Transverse colon (tissue), 4 donors: ENCODE data around the gene BCL2L1. TPM values are rescaled to one million over a fixed set of nuclear protein-coding genes. Genes with fewer than 3 reads are reported as not detected.

Experiments
- DNase-seq: peaks from one replicate; pipeline ENCODE4 v3.0.0-alpha.2; 2019
- H3K27ac ChIP-seq, 4 donors: fragments of 200-600 bp; sonication (generic); 2 replicates each; pipeline ENCODE4 v1.5.1; 2016 to 2018; ENCODE audit warnings: inconsistent platforms in 4 of 4
- H3K27me3 ChIP-seq: fragments of 200-600 bp; sonication (generic); 2 replicates; pipeline ENCODE4 v1.5.1; 2017; ENCODE audit warnings: inconsistent platforms
- H3K36me3 ChIP-seq, 4 donors: fragments of 200-600 bp; sonication (generic); 2 replicates each; pipeline ENCODE4 v1.5.1; 2017 to 2019; ENCODE audit warnings: inconsistent platforms in 4 of 4
- H3K4me1 ChIP-seq, 4 donors: fragments of 200-600 bp; sonication (generic); 2 replicates each; pipeline ENCODE4 v1.5.1; 2017 to 2020; ENCODE audit warnings: inconsistent platforms in 4 of 4
- H3K4me3 ChIP-seq, 4 donors: fragments of 200-600 bp; sonication (generic); 1 replicate in 1 of 4; 2 replicates in 3 of 4; pipeline versions ENCODE4 v1.5.1 to v1.6.1; 2017 to 2019; ENCODE audit warnings: inconsistent platforms in 4 of 4
- H3K9me3 ChIP-seq, 2 donors: fragments of 200-600 bp; sonication (generic); 2 replicates each; pipeline ENCODE4 v1.5.1; 2017 to 2019; ENCODE audit warnings: inconsistent platforms in 2 of 2
- CTCF ChIP-seq, 5 experiments: fragments of 200-600 bp in 3 of 5; fragments of 450-650 bp in 2 of 5; sonication (generic) in 3 of 5; IDR thresholded peaks; 1 replicate in 2 of 5; 2 replicates in 3 of 5; pipeline ENCODE4 v1.5.1; 2016 to 2017; ENCODE audit warnings: antibody characterized with exemption in 5 of 5, inconsistent platforms in 3 of 5, mild to moderate bottlenecking in 2 of 5, moderate library complexity in 1 of 5
- EP300 ChIP-seq: sonication (generic); formaldehyde crosslinking; IDR thresholded peaks from one replicate; pipeline ENCODE4 v1.6.1; 2017; ENCODE audit warnings: antibody characterized with exemption, low read depth
- POLR2A ChIP-seq: fragments of 450-650 bp; IDR thresholded peaks from one replicate; pipeline ENCODE4 v1.6.1; 2016; ENCODE audit warnings: antibody characterized with exemption, mild to moderate bottlenecking, moderate library complexity
- POLR2AphosphoS5 ChIP-seq, 3 donors: sonication (generic); formaldehyde crosslinking; IDR thresholded peaks; one replicate each; pipeline ENCODE4 v1.6.1; 2016; ENCODE audit warnings: antibody characterized with exemption in 3 of 3
- WGBS, 2 donors: methylation state at CpG; one replicate each; pipeline ENCODE4 v1.1.5; 2018; ENCODE audit warnings: low coverage in 1 of 2; 5-methylcytosine and 5-hydroxymethylcytosine counted together
- in situ Hi-C, 4 donors: fragments of 200-750 bp; cut with MboI; loops; one replicate each; pipeline versions ENCODE4 v1.15.0 to v1.15.1; 2017; ENCODE audit warnings: low sequenced_read_pairs in 3 of 4, low pct_ligation_motif_present in 1 of 4, low pct_unique_long_range_greater_than_20kb in 1 of 4
- intact Hi-C: fragments of 100-400 bp; cut with DNase I; formaldehyde crosslinking; loops from one replicate; pipeline ENCODE4 v1.15.1; 2023; ENCODE audit warnings: low total_unique reads
- total RNA-seq, 4 donors: library from RNA; depleted of rRNA; stranded (reverse); fragments of >200 nt; gene quantifications; one replicate each; pipeline ENCODE4 v1.1.0, GENCODE V29; 2016

The BCL2L1 gene
- total RNA-seq, 4 donors from 2014 or later, result 98.6 to 151 (median 107) TPM

DNA sequence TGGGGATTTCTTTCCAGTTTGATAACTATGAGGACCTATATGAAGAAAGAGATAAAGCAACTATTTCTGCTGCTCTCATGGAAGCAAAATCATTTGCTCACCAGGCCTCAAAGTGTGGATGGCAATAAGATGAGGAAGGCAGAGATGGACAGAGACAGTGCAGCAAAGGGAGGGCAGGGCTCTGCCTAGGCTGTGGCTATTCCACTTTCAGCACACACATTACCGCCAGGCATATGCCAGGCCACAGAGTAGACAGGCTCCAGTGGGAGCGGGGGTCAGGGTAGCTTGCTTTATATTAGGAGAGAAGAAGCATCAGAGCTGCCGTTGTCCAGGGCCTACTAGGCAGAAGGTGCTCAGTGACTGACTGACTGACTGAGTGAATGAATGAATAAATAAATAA is 40.9 kb downstream of the BCL2L1 start:
- WGBS, 2 donors, result 93% methylated on average over 3 of the region's 3 CpGs; no CpG with 5 or more reads in 1 of the 2 donors
- in situ Hi-C loops, result no loop called here
- TF ChIP-seq POLR2AphosphoS5 (IDR thresholded peaks at IDR 0.05), result no peak
- TF ChIP-seq POLR2A, result no peak
- no peak for TF ChIP-seq CTCF (IDR thresholded peaks at IDR 0.05)
- TF ChIP-seq EP300, result no peak
- no peaks in the 10 kb centered on the region for H3K36me3 ChIP-seq
- no peaks in the 10 kb centered on the region for H3K9me3 ChIP-seq
- peaks cover 6 to 31% (median 16%) of the 10 kb centered on the region in 4 donors for H3K4me1 ChIP-seq
- H3K27me3 ChIP-seq, result no peaks in the 10 kb centered on the region
- no peak for DNase-seq
- intact Hi-C loops, result no loop called here
- H3K4me3 ChIP-seq, result no peak overlapping the region
- H3K27ac ChIP-seq, result no peak overlapping the region

GRCh38 chr20:31681128-31681727 is 41.4 kb downstream of the BCL2L1 start:
- in situ Hi-C loops (no loop called here), intact Hi-C loops (no loop called here)
- no peak for TF ChIP-seq POLR2A
- no peak for TF ChIP-seq CTCF (IDR thresholded peaks at IDR 0.05)
- TF ChIP-seq EP300, result no peak
- TF ChIP-seq POLR2AphosphoS5 (IDR thresholded peaks at IDR 0.05), result no peak
- Histone ChIP-seq H3K27me3 (no peaks in the 10 kb centered on the region), H3K9me3 (no peaks in the 10 kb centered on the region), H3K4me1 (peaks cover 7 to 30% (median 12%) of the 10 kb centered on the region in 4 donors), H3K36me3 (no peaks in the 10 kb centered on the region), H3K4me3 (no peak overlapping the region), H3K27ac (no peak overlapping the region)
- WGBS, 2 donors, result 92% methylated on average over 7 of the region's 7 CpGs; no CpG with 5 or more reads in 1 of the 2 donors
- DNase-seq, result no peak

DNA sequence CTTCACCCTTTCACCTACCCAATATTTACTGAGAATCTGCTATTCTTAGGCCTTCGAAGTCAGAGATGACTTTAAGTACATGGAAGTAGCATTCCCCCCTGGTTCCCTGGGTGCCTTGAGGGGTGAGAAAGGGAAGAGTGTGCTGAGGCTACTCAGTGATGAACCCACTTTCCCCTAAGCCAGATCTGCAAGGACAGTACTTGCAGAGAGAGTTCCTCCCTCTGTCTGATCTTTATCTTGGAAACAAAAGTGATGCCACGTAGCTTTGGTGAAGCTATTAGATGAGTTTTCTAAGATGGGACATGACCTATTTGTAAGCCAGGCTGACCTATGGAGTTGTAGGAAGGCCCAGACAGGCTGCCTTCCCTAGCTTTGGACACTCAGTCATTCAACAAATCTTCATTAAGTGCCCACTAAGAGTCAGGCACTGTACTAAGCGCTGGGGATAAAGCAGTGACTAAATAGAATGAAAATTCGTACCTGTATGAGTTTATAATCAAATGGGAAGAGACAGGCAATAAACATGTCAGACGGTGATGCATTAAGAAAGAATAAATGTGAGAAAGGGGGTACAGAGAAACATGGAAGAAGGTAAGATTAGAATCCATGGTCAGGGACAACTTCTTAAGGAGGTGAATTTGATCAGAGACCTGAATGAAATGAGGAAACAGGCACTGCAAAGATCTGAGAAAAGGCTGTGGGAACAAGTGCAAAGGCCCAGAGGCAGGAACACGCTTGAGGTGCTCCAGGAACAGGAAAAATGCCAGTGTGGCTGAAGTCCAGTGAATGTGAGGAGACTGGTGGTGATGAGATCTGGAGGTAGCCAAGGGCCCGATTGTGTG is 42.2 kb downstream of the BCL2L1 start:
- Histone ChIP-seq H3K36me3 (no peaks in the 10 kb centered on the region), H3K9me3 (no peaks in the 10 kb centered on the region), H3K4me3 (no peak overlapping the region), H3K4me1 (peaks cover 6 to 32% (median 14%) of the 10 kb centered on the region in 4 donors), H3K27ac (no peak overlapping the region), H3K27me3 (no peaks in the 10 kb centered on the region)
- WGBS, 2 donors, result 86 to 94% methylated on average over 4 to 7 of the region's 7 CpGs
- intact Hi-C loops (no loop called here), in situ Hi-C loops (no loop called here)
- DNase-seq, result no peak
- TF ChIP-seq EP300, result no peak
- TF ChIP-seq POLR2AphosphoS5 (IDR thresholded peaks at IDR 0.05), result no peak
- TF ChIP-seq POLR2A, result no peak
- TF ChIP-seq CTCF (IDR thresholded peaks at IDR 0.05), result no peak
